ENCODE data around the gene ABCA7. TPM values are rescaled to one million over a fixed set of nuclear protein-coding genes. Genes with fewer than 3 reads are reported as not detected.

ABCA7 gene
- total and polyA plus RNA-seq, 2 of the 13 experiments (the other 11 are each of a cell fraction or from before 2014, with no cell fraction given) = 4.4 to 32.4 TPM

GRCh38 chr19:1098177-1099051 lies 58.5 kb downstream of the ABCA7 start (continued):
- TF ChIP-seq, protein P1, sequence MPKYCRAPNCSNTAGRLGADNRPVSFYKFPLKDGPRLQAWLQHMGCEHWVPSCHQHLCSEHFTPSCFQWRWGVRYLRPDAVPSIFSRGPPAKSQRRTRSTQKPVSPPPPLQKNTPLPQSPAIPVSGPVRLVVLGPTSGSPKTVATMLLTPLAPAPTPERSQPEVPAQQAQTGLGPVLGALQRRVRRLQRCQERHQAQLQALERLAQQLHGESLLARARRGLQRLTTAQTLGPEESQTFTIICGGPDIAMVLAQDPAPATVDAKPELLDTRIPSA (CRISPR knock-in tag; IDR thresholded peaks at IDR 0.05; ENCODE audit: borderline replicate concordance) = no peak; the same call in 1 of the 2 replicates
- TF ChIP-seq SNAPC2 (CRISPR knock-in tag; IDR thresholded peaks at IDR 0.05) (peak; percentile 89; the same call in 1 of the 2 replicates), PBX2 (CRISPR knock-in tag; IDR thresholded peaks at IDR 0.05) (no peak), ZNF747 (CRISPR knock-in tag; IDR thresholded peaks at IDR 0.05; ENCODE audit: borderline replicate concordance) (peak; percentile 91), RBFOX2 (IDR thresholded peaks at IDR 0.05; ENCODE audit: low read depth, low read length) (no peak), ZNF713 (CRISPR knock-in tag; IDR thresholded peaks at IDR 0.05) (no peak), PCBP2 (optimal IDR thresholded peaks at IDR 0.05; ENCODE audit: low read depth, low read length, poor library complexity, severe bottlenecking) (peak; percentile 31), ZNF556 (CRISPR knock-in tag; IDR thresholded peaks at IDR 0.05; ENCODE audit: borderline replicate concordance) (no peak; the same call in 1 of the 2 replicates), BHLHE40 (IDR thresholded peaks at IDR 0.05; ENCODE audit: low read length) (no peak), ZFY (CRISPR knock-in tag; IDR thresholded peaks at IDR 0.05) (no peak), SKIL (CRISPR knock-in tag; IDR thresholded peaks at IDR 0.05; ENCODE audit: borderline replicate concordance) (peak; percentile 83; the same call in 1 of the 2 replicates), MATR3 (CRISPR knock-in tag; IDR thresholded peaks at IDR 0.05) (no peak), HMG20A (CRISPR knock-in tag; IDR thresholded peaks at IDR 0.05; ENCODE audit: borderline replicate concordance) (no peak), ZNF274 (CRISPR knock-in tag; IDR thresholded peaks at IDR 0.05) (no peak), CBX2 (IDR thresholded peaks at IDR 0.05; ENCODE audit: low read depth, low read length) (no peak), CBX2 (CRISPR knock-in tag; IDR thresholded peaks at IDR 0.05; ENCODE audit: low read depth) (no peak), MXD4 (CRISPR knock-in tag; IDR thresholded peaks at IDR 0.05) (peak; percentile 43; the same call in 1 of the 2 replicates), CBX1 (IDR thresholded peaks at IDR 0.05; ENCODE audit: low read depth) (peak; percentile 92), HNF4A (CRISPR knock-in tag; IDR thresholded peaks at IDR 0.05) (peak; percentile 91), KAT7 (CRISPR knock-in tag; IDR thresholded peaks at IDR 0.05; ENCODE audit: borderline replicate concordance) (no peak; the same call in 1 of the 2 replicates), THYN1 (CRISPR knock-in tag; IDR thresholded peaks at IDR 0.05; ENCODE audit: borderline replicate concordance, low read depth) (no peak), ZNF260 (CRISPR knock-in tag; IDR thresholded peaks at IDR 0.05; ENCODE audit: borderline replicate concordance, low read depth) (no peak), ZGPAT (CRISPR knock-in tag; IDR thresholded peaks at IDR 0.05) (0 out of 2 replicates have a peak, but pooled peaks have one; percentile 22)
- TF ChIP-seq, protein P2, sequence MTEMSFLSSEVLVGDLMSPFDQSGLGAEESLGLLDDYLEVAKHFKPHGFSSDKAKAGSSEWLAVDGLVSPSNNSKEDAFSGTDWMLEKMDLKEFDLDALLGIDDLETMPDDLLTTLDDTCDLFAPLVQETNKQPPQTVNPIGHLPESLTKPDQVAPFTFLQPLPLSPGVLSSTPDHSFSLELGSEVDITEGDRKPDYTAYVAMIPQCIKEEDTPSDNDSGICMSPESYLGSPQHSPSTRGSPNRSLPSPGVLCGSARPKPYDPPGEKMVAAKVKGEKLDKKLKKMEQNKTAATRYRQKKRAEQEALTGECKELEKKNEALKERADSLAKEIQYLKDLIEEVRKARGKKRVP (CRISPR knock-in tag; IDR thresholded peaks at IDR 0.05) = no peak; a peak in 1 of 4 replicates

Measured in HepG2 (cell line).